T-helper 2 cell treated with Interferon-gamma antibody and Interleukin-4, amounts not matched to agents 5 μg/mL and 100 μg/mL, for 36 hours (primary cell): ENCODE results near the gene PDGFA.
A peak's percentile ranks its signal among the peaks of the same experiment; 100 is the strongest.

Source experiments
- DNase-seq: peaks from one replicate; pipeline ENCODE4 v3.0.0; 2021; ENCODE audit warnings: low spot score
- H3K27ac Mint-ChIP-seq: one replicate; pipeline ENCODE4 v1.8.0; 2021; ENCODE audit warnings: mild to moderate bottlenecking, mixed read lengths
- H3K27me3 Mint-ChIP-seq: one replicate; pipeline ENCODE4 v1.8.0; 2021; ENCODE audit warnings: low read depth, mixed read lengths
- H3K36me3 Mint-ChIP-seq: one replicate; pipeline ENCODE4 v1.8.0; 2021; ENCODE audit warnings: low read depth, mixed read lengths
- H3K4me1 Mint-ChIP-seq: one replicate; pipeline ENCODE4 v1.8.0; 2021; ENCODE audit warnings: low read depth, mixed read lengths
- H3K4me3 Mint-ChIP-seq: one replicate; pipeline ENCODE4 v1.8.0; 2022; ENCODE audit warnings: mild to moderate bottlenecking, moderate library complexity, mixed read lengths
- H3K9me3 Mint-ChIP-seq: one replicate; pipeline ENCODE4 v1.8.0; 2021; ENCODE audit warnings: mixed read lengths

Gene PDGFA

GRCh38 chr7:492714-493065 lies 27.0 kb downstream of the PDGFA start:
- DNase-seq, result no peak
- H3K27ac Mint-ChIP-seq, result no peak overlapping the region

GRCh38 chr7:491958-492713 lies 27.5 kb downstream of the PDGFA start:
- Mint-ChIP-seq H3K4me1 (no peaks in the 10 kb centered on the region), H3K27me3 (peaks cover 15% of the 10 kb centered on the region), H3K36me3 (no peaks in the 10 kb centered on the region), H3K27ac (no peak overlapping the region), H3K4me3 (no peak overlapping the region), H3K9me3 (no peaks in the 10 kb centered on the region)
- no peak for DNase-seq

More at GRCh38 chr7:492714-493065, 27.0 kb downstream of the PDGFA start:
- H3K4me1 Mint-ChIP-seq, result no peaks in the 10 kb centered on the region
- no peak overlapping the region for H3K4me3 Mint-ChIP-seq
- H3K36me3 Mint-ChIP-seq, result no peaks in the 10 kb centered on the region
- H3K27me3 Mint-ChIP-seq, result peaks cover 13% of the 10 kb centered on the region
- no peaks in the 10 kb centered on the region for H3K9me3 Mint-ChIP-seq

DNA sequence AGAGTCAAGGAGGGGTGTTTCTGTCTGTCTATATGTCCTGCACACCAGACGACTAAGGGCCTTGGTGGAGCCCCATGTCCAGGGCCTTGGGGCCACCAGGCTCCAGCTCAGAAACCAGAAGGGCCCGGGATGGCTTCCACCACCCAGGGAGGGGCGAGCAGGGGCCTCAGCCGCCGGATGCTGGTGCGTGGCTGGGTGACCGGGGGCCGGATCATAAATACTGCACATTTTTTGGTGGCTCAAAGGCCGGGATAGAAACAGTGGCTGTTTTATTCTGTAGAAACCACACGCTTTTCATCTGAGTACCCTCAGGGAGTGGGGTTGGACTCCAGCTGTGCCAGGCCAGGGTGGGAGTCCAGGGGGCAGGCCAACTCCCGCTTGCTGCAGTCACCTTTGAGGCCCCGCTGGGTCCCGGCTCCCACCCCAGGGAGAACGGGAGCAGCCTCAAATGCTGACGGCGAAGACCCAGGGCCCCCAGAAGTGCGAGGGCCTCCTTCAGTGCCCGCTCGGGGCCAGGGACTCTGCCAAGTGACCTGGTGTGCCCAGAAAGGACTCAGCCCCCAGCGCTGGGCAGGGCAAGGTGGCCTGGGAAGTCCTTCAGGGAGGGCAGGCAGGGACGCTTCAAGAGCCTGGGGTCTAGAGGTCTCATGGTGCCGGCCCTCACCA lies 28.2 kb downstream of the PDGFA start:
- H3K9me3 Mint-ChIP-seq, result no peaks in the 10 kb centered on the region
- H3K27me3 Mint-ChIP-seq, result peaks cover 19% of the 10 kb centered on the region
- no peaks in the 10 kb centered on the region for H3K4me1 Mint-ChIP-seq
- H3K4me3 Mint-ChIP-seq, result no peak overlapping the region
- no peaks in the 10 kb centered on the region for H3K36me3 Mint-ChIP-seq
- no peak for DNase-seq
- no peak overlapping the region for H3K27ac Mint-ChIP-seq

DNA sequence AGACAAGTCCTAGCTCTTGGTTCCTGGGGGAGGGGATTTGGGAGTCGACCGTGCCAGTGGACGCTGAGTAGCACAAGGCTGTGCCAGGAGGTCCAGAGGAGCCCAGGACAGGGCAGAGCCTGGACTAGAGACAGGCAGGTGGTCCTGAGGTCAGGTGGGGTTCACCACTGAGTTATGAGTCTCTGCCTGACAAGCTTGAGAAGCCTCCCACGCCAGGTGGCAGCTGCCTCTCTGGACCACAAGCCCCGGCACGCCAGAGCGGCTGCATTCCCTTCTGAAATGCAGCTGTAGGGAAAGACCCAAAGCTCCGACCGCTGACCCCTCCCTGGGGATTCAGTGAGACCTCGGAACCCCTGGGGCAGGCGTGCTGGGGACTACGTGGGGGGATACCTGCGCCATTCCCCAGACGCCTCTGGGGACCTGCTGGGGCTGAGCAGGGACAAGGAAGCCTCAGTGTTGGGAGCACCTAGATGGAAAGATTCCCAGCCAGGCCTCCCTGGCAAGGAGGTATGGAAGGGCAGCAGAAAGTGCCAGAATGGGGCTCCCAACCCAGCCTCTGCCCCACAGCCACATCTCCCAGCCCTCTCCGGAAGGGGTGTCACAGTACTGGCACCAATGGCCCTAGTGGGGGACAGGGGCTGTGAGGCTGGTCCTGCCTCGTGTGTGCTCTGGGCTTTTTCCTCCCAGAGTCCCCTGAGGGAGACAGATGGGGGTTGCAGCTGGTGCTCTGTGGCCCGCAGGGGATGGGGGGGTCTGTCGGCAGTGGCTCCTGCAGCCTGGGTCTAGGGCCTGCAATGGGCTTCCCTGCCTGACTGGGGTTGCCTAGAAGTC lies 29.0 kb downstream of the PDGFA start:
- Mint-ChIP-seq H3K4me3 (no peak overlapping the region), H3K36me3 (no peaks in the 10 kb centered on the region), H3K4me1 (no peaks in the 10 kb centered on the region), H3K9me3 (no peaks in the 10 kb centered on the region), H3K27me3 (peaks cover 21% of the 10 kb centered on the region), H3K27ac (no peak overlapping the region)
- no peak for DNase-seq

DNA sequence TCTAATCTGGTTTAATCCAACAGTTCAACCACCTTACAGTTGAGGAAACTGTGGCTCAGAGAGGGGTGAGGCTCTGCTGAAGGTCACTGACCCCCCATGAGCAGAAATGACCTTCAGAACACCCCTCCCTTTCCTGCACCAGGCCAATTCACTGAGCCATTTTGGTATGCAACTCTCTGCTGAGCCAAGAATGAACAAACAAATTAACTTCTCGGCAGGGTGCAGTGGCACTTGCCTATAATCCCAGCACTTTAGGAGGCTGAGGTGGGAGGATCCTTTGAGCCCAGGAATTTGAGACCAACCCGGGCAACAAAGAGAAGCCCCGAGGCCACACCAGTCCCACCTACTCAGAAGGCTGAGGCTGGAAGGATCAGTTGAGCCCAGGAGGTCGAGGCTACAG lies 29.8 kb downstream of the PDGFA start:
- Mint-ChIP-seq H3K4me1 (no peaks in the 10 kb centered on the region), H3K36me3 (no peaks in the 10 kb centered on the region), H3K9me3 (no peaks in the 10 kb centered on the region), H3K4me3 (no peak overlapping the region), H3K27me3 (peaks cover 21% of the 10 kb centered on the region), H3K27ac (no peak overlapping the region)
- no peak for DNase-seq

DNA sequence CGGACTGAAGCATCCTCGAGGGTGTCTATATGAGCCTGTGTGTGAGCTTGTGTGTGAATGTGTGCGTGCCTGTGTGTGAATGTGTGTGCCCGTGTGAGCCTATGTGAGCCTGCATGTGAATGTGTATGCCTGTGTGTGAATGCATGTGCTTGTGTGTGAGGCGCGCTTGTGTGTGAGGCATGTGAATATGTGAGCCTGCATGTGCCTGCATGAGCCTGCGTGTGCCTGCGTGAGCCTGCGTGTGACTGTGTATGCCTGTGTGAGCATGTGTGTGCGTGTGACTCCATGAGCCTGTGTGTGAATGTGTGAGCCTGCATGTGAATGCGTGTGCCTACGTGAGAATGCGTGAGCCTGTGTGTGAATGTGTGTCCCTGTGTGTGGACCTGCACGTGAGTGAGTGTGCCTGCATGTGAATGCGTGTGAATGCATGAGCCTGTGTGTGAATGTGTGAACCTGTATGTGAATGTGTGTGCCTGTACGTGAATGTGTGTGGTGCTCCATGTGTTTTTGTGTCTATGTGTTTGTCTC lies 33.4 kb downstream of the PDGFA start:
- no peaks in the 10 kb centered on the region for H3K36me3 Mint-ChIP-seq
- H3K27ac Mint-ChIP-seq, result no peak overlapping the region
- no peak overlapping the region for H3K4me3 Mint-ChIP-seq
- peaks cover 21% of the 10 kb centered on the region for H3K27me3 Mint-ChIP-seq
- H3K4me1 Mint-ChIP-seq, result no peaks in the 10 kb centered on the region
- H3K9me3 Mint-ChIP-seq, result peaks cover 4% of the 10 kb centered on the region
- no peak for DNase-seq

GRCh38 chr7:485188-486081 lies 34.2 kb downstream of the PDGFA start:
- H3K36me3 Mint-ChIP-seq, result no peaks in the 10 kb centered on the region
- no peak overlapping the region for H3K27ac Mint-ChIP-seq
- H3K9me3 Mint-ChIP-seq, result peaks cover 4% of the 10 kb centered on the region
- no peak overlapping the region for H3K4me3 Mint-ChIP-seq
- no peaks in the 10 kb centered on the region for H3K4me1 Mint-ChIP-seq
- peaks cover 21% of the 10 kb centered on the region for H3K27me3 Mint-ChIP-seq
- no peak for DNase-seq

GRCh38 chr7:484356-485101 lies 35.1 kb downstream of the PDGFA start:
- H3K4me1 Mint-ChIP-seq, result no peaks in the 10 kb centered on the region
- peaks cover 4% of the 10 kb centered on the region for H3K9me3 Mint-ChIP-seq
- no peak for DNase-seq
- no peak overlapping the region for H3K4me3 Mint-ChIP-seq
- H3K36me3 Mint-ChIP-seq, result no peaks in the 10 kb centered on the region
- H3K27ac Mint-ChIP-seq, result no peak overlapping the region
- peaks cover 21% of the 10 kb centered on the region for H3K27me3 Mint-ChIP-seq

DNA sequence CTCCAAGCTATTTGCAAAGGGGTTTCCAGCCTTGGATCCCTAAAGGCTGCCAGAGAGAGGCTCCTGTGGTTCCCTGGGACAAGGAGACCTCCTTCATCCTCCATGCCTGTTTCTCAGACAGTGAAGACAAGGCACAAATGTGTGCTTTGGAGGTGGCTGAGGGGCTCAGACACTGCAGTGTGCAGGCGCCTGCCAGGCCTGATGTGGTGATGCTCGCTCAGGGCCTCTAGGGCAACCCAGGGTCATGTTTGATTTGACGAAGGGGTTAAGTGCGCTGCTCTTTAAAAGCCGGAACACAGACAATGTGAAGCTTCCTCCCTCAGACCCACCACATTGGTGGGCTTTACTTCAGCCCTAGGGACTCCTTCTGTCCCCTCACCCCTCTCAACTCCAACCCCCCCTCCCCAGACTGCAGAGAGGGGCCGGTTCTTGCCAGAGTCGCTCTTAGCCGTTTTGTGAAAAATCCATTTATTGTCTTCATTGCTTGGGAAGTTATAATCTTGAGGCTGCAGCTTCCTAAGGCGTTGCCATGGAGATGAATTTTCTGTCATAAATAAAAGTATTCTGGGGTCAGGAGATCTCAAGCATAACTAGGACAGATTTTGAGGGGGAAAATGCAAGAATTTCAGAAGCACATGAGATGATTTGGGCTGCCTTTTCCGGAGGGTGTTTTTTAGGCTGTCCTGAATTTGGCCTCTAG lies 35.8 kb downstream of the PDGFA start:
- peaks cover 4% of the 10 kb centered on the region for H3K9me3 Mint-ChIP-seq
- no peak overlapping the region for H3K27ac Mint-ChIP-seq
- no peak overlapping the region for H3K4me3 Mint-ChIP-seq
- no peaks in the 10 kb centered on the region for H3K4me1 Mint-ChIP-seq
- H3K27me3 Mint-ChIP-seq, result peaks cover 17% of the 10 kb centered on the region
- DNase-seq, result no peak
- no peaks in the 10 kb centered on the region for H3K36me3 Mint-ChIP-seq

DNA sequence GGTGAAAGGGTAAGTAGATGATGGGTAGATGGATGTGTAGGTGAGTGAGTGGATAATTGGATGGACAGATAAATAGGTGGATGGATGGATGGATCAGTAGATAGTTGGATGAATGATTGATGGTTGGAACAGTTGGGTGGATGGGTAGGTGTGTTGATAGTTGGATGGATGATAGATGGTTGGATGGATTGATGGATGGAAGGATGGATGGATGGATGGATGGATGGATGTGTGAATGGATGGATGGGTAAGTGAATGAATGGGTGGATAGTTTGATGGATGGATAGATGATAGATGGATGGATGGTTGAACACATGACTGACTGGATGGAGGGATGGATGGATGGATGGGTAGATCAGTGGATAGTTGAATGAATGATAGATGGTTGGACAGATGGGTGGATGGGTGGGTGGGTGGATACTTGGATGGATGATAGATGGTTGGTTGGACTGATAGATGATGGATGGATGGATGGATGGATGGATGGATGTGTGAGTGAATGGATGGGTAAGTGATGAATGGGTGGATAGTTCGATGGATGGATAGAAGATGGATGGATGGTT lies 37.0 kb downstream of the PDGFA start:
- DNase-seq, result no peak
- Mint-ChIP-seq H3K36me3 (no peaks in the 10 kb centered on the region), H3K27me3 (peaks cover 9% of the 10 kb centered on the region), H3K9me3 (peaks cover 4% of the 10 kb centered on the region), H3K4me1 (no peaks in the 10 kb centered on the region), H3K27ac (peak overlapping the region; percentile 3), H3K4me3 (no peak overlapping the region)

DNA sequence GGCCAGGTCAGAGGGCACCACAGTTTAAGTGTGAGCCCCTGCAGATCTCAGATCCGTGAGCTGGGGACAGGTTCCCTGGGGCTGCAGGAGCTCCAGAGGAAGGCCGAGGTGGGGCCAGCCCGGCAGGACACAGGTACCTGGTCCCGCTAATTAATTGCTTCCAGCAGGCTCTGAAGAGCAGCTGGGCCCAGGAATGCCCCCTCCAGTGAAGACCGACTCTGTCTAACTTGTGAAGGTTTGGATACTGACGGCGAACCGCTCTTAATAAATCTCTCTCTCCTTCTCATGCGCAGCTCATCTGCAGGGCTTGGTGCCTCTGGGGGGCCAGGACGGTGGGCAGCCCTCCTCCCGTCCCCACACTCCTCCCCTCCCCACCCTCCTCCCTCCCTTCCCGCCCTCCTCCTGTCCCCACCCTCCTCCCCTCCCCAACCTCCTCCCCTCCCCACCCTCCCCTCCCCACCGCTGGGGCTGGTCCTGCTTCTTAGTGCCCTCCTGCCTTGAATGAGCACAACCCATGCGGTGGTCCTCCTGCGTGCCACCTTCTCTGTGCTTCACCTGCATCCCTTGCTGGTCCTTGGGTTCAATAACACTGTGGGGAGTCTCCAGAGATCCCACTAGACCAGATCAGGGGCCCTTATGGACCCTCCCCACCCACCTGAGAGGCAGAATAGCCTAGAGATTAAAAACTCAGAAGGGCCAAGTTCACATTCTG lies 38.3 kb downstream of the PDGFA start:
- H3K27ac Mint-ChIP-seq, result no peak overlapping the region
- no peaks in the 10 kb centered on the region for H3K36me3 Mint-ChIP-seq
- H3K9me3 Mint-ChIP-seq, result peaks cover 4% of the 10 kb centered on the region
- no peaks in the 10 kb centered on the region for H3K4me1 Mint-ChIP-seq
- H3K27me3 Mint-ChIP-seq, result peaks cover 3% of the 10 kb centered on the region
- DNase-seq, result no peak
- H3K4me3 Mint-ChIP-seq, result no peak overlapping the region
